ENCODE data around the gene CT55. TPM values are rescaled to one million over a fixed set of nuclear protein-coding genes. Genes with fewer than 3 reads are reported as not detected.

CT55 gene
- not detected in 2 replicates for total RNA-seq

GRCh38 chrX:135170877-135171519 lies at the start of gene CT55:
Gene CT55, minus strand, starts transcription at chrX:135171398. Its CDS starts 227 bp downstream, at chrX:135171171.

GRCh38 chrX:135120056-135120576 lies 51.1 kb downstream of the CT55 start, which contains the start of gene ETDB:
Gene ETDB, minus strand, starts transcription at chrX:135120526. Its CDS starts 1,265 bp downstream, at chrX:135119261.

Other genes starting within 250 kb of the CT55 start
- 0.97 and 1.3 TPM in 2 replicates for gene SMIM10, start 180.4 kb downstream of the CT55 start, total RNA-seq
- gene RTL8B, start 148.9 kb downstream of the CT55 start, total RNA-seq = 2.3 and 4.7 TPM in 2 replicates
- 12.3 and 22.5 TPM in 2 replicates for gene RTL8C, start 139.0 kb downstream of the CT55 start, total RNA-seq
- gene RTL8A, start 119.3 kb downstream of the CT55 start, total RNA-seq = 1.9 and 4.8 TPM in 2 replicates
- 0.06 and 0.16 TPM in 2 replicates for gene SMIM10L2B, start 72.7 kb downstream of the CT55 start, total RNA-seq
- not detected in 2 replicates for gene ETDB, start 50.9 kb downstream of the CT55 start, total RNA-seq
- gene ETDA, start 80.7 kb upstream of the CT55 start, total RNA-seq = not detected in 2 replicates
- gene ETDC, start 138.1 kb upstream of the CT55 start, total RNA-seq = not detected in 2 replicates
- gene ZNF75D, start 172.7 kb upstream of the CT55 start, total RNA-seq = 7.4 and 9.7 TPM in 2 replicates
- gene ZNF449, start 173.4 kb upstream of the CT55 start, total RNA-seq = 8.3 and 11.3 TPM in 2 replicates

All from bladder microvascular endothelial cell (primary cell).